GM18508 (cell line): ENCODE results near the gene SLC30A1.

Experiments used
- ATAC-seq: cut with Tn5 transposase; IDR thresholded peaks from one replicate; pipeline ENCODE4 v1.9.1; 2021; ENCODE audit warnings: moderate number of reproducible peaks; ENCODE audit not compliant: insufficient read depth, unreplicated experiment

SLC30A1 gene

GRCh38 chr1:211609120-211610024, 30.4 kb upstream of the SLC30A1 start:
- ATAC-seq, result no peak

GRCh38 chr1:211607754-211608473, 29.0 kb upstream of the SLC30A1 start:
- no peak for ATAC-seq

DNA sequence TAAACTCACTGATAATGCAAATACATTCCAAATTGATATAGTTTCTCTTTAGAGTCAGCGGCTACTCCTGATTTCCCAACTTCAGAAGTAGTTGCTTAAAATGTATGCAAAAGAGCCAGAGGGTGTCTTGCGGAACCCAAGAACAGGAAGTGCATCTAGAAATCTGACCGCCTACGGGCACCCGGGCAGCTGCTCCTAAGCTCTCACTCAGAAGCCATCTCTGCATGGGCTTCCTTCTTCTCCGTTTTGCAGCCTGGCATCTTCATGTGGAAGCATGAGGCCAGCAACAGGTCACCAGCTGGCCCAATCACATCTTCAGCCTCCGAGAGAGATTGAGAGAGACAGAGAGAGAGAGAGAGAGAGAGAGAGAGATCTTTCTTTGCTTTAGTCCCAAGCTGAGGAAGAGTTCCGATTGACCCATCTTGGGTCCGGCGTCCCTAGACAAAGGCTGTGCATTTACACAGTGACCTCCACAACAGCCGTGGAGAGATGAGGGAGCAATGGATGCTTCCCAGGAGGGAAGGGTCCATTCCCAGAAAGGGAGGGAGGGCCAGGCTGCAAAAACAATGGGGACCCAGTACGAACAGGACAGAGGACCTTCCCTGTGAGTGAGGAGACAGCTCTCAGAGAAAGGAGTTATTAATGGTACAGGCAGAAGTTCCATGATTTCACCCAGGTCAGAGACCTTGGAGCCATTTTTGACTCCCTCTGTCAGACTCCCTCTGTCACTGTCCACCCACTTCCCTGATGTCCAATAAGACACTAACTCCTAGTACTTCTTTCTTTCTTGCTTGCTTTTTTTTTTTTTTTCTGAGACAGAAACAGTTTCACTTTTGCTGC, 28.2 kb upstream of the SLC30A1 start:
- ATAC-seq, result peak; percentile 82

GRCh38 chr1:211606332-211606913, 27.5 kb upstream of the SLC30A1 start:
- no peak for ATAC-seq

DNA sequence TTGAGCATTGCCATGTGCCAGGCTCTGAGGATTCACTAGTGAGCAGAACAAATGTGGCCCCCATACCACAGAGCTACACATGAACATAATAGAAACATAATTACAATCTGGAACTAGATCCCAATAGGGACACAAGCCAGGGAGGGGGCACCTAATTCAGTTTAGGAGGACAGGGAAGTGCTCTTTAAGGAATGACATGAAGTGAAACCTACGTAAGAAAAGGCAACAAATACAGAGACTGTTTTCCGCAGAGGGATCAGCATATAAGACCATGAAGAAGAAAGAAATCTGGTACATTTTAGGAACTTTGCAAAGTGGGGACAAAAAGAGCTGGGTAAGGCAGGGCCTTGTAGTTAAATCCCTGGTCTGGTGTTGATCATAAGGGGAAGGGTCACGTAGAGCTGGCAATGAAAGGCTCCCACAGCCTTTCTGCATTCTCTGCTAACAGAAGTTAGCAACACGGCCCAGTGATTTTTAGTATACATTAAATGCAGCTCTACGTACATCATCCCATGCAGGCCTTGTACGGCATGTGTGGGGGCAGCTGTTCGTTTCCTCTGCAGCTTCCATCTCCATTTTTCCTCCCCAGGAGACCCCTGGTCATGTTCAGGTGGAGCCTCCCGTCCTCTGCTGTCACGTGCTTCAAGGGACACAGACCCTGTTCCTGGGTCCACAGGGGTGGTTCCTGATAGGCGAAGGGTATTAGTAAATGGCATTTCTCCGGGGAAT, 26.8 kb upstream of the SLC30A1 start:
- ATAC-seq, result no peak

DNA sequence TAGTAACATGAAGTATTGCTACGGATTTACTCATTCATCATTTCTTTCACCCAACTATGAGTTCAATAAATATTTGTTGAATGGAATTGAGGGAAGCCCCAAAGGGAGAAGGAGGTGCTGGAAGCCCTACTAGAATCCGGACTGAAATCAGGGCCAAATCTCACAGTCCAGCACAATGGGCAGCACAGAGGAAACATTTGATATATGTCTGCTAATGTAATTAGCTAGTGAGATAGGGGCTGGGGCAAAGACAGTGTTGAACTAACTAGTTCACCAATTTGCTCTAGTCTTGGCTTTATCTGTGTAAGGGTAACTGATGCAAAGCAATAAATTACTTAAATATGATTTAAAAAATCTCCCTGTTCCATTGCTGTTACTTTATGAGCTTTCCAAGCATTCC, 26.1 kb upstream of the SLC30A1 start:
- no peak for ATAC-seq

DNA sequence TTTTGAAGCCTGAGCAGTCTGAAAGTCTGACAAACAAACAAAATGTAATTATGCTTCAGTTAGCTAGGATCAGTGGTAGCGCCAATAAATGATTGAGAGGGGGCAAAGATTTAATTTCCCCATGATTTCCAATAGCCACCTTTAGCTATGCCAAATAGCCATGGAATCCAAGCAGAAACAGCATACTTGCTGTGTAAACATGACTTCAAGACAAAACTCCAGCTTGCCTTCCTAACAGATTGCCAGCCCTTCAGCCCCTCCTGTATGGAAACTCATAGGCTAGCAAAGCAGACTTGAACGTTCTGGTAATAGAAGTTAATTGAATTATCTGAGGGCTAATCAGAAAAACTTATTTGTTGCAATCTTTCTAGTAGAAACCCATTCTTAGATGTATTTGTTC, 25.6 kb upstream of the SLC30A1 start:
- no peak for ATAC-seq

GRCh38 chr1:211603713-211604112, 24.8 kb upstream of the SLC30A1 start:
- no peak for ATAC-seq

DNA sequence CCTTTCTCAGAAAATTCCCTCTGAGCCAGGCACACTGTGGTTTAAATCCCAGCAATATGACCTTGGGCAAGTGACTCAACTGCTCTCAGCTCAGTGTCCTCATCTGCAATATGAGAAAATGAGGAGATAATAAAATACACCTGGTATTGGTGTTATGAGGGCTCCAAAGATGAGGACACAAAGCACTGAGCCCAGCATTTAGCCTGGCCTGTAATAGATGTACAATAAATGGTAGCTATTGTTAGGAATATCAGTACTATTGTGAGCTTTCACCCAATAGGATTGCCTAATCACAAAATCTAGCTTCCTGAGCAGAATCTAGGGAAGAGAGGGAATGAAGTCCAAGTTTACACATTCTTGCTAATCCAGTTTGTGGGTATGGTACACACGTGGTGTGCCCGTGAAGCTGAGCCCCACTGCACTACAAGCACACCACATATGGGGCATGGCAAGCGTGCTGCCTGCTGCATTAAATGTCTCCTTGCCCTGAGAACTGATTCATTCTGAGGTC, 24.3 kb upstream of the SLC30A1 start:
- ATAC-seq, result no peak

DNA sequence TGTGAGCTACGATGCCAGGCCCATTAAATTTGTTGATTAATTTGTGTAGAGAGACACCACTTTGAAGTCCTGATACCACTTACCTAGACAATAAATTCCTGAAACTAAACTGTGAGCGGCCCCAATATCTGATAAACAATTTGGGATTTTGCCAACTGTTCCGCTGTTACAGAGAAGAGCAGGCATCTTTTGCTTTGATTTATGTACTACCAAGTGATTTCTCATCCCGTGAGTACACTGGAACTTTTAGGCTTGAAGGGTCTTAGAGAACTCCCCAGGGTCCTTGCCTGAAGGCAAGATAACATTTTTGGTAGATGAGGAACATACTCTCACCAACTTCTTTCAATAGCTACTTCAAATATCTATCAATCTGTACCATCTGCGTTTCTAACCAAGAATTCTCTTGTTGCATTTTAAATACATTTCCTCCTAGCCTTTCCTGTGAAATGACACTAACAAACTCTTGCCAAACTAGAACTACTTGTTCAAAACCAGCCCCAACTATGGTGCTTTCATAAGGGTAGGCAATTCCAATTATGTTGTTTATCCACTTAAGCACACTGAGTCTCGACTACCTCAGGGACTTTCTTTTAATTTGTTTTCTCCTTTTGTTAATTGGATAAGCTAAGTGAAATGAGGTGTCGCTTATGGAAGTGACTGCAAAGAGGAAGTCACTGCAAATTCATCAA, 23.2 kb upstream of the SLC30A1 start:
- ATAC-seq, result no peak

- ATAC-seq, result no peak
Observed at GRCh38 chr1:211601159-211601558, 22.2 kb upstream of the SLC30A1 start.

GRCh38 chr1:211599250-211599649, 20.3 kb upstream of the SLC30A1 start:
- no peak for ATAC-seq

- ATAC-seq, result no peak
Observed at GRCh38 chr1:211598514-211598913, 19.6 kb upstream of the SLC30A1 start.

DNA sequence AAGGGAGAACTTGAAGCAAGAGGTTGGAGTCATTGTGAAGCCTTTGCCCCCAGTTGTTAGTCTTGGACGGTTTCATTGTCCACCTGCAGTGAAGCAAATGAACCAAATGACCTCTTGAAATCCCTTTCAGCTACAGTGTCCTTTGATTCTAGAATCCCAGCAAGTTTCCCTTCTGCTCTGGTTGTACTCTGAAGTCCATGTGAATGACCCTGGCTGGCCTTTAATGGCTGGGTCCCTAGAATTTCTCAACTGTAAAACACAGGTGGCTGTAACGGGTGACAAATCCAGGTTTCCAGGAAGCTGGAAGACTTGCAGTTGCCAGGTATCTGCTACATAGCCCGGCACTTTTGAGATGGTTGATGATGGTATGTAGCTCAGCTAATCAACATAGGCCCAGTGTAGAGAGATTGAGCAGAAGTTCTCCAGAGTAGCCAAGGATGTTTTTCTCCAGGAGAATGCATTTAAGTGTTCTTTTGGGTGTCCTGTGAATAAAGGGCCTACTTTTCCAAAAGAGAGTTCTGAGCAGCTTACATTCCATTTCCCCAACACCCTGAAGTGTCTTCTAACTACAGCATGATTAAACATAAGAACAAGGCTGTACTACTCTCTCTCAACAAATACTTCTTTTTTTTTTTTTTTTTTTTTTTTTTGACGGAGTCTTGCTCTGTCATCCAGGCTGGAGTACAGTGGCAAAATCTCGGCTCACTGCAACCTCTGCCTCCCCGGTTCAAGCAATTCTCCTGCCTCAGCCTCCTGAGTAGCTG, 17.6 kb upstream of the SLC30A1 start:
- ATAC-seq, result no peak

- no peak for ATAC-seq
Observed at GRCh38 chr1:211595419-211595818, 16.5 kb upstream of the SLC30A1 start.

DNA sequence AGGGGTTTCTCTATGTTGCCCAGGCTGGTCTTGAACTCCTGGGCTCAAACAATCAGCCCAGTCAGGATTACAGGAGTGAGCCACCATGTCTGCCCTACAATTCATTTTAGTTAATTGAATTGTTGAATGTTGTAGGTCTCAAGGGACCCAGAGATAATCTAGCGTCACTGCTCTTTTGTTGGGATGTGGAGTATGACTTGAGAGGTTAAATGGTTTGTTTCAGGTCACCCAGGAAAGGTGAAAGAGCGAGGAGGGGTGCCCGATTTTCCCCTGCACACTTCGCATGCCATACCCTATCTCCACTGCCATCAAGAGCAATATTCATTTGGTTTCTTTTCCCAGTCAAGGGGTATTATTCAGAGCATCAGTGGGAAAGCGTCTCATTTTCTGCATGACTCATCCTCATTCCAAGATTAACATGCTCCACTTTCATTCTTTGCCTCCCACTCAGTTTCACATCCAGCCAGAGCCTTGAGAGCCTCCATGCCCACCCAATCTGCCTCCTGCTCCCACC, 13.1 kb upstream of the SLC30A1 start:
- ATAC-seq, result no peak

- ATAC-seq, result no peak
Observed at GRCh38 chr1:211589782-211590721, 11.1 kb upstream of the SLC30A1 start.
